HEK293T (cell line): ENCODE measurements around the gene MTERF4.
"Not testable (repeated sequence)": the region's sequence is repeated elsewhere in the genome, so short reads cannot be mapped to it uniquely, and the experiment has no call there.

Experiments used
- CTCF ChIA-PET: fragments of 350-600 bp; formaldehyde crosslinking; extraction: SDS; loops from one replicate; lab custom pipeline; 2021; ENCODE audit warnings: antibody characterized with exemption, inconsistent platforms; lab: Yijun Ruan, JAX
- POLR2A ChIA-PET: fragments of 350-600 bp; formaldehyde crosslinking; extraction: SDS; loops from one replicate; lab custom pipeline; 2020; ENCODE audit warnings: antibody characterized with exemption, inconsistent platforms; lab: Yijun Ruan, JAX
- DNase-seq: peaks from one replicate; pipeline ENCODE4 v3.0.0; 2012; ENCODE audit warnings: mixed read lengths; ENCODE audit errors: extremely low spot score
- ARNT ChIP-seq: fragments of 450-650 bp; IDR thresholded peaks from 2 replicates; pipeline ENCODE4 v1.6.1; 2017; ENCODE audit warnings: mild to moderate bottlenecking
- BHLHE40 ChIP-seq: fragments of 450-650 bp; IDR thresholded peaks from 2 replicates; pipeline ENCODE4 v1.6.1; 2016; ENCODE audit warnings: mild to moderate bottlenecking, moderate library complexity, borderline replicate concordance
- CTBP1 ChIP-seq: fragments of 450-650 bp; IDR thresholded peaks from 2 replicates; pipeline ENCODE4 v1.6.1; 2016; ENCODE audit warnings: borderline replicate concordance
- ELF4 ChIP-seq: fragments of 450-650 bp; IDR thresholded peaks from 2 replicates; pipeline ENCODE4 v1.6.1; 2017; ENCODE audit warnings: antibody characterized with exemption
- FOXA1 ChIP-seq: fragments of 450-650 bp; IDR thresholded peaks from 2 replicates; pipeline ENCODE4 v1.6.1; 2016; ENCODE audit warnings: mild to moderate bottlenecking
- FOXK2 ChIP-seq: fragments of 450-650 bp; IDR thresholded peaks from 2 replicates; pipeline ENCODE4 v1.6.1; 2016; ENCODE audit warnings: mild to moderate bottlenecking
- FOXM1 ChIP-seq: fragments of 450-650 bp; IDR thresholded peaks from 2 replicates; pipeline ENCODE4 v1.6.1; 2017; ENCODE audit warnings: mild to moderate bottlenecking, borderline replicate concordance
- HDGF ChIP-seq: fragments of 450-650 bp; IDR thresholded peaks from 2 replicates; pipeline ENCODE4 v1.6.1; 2017; ENCODE audit warnings: antibody characterized with exemption, borderline replicate concordance
- L3MBTL2 ChIP-seq: fragments of 450-650 bp; conservative IDR thresholded peaks from 2 replicates; pipeline ENCODE4 v1.6.1; 2016; ENCODE audit warnings: mild to moderate bottlenecking
- LEF1 ChIP-seq: fragments of 450-650 bp; IDR thresholded peaks from 2 replicates; pipeline ENCODE4 v1.6.1; 2017; ENCODE audit warnings: mild to moderate bottlenecking, borderline replicate concordance
- NFRKB ChIP-seq: fragments of 450-650 bp; IDR thresholded peaks from 2 replicates; pipeline ENCODE4 v1.6.1; 2016; ENCODE audit warnings: mild to moderate bottlenecking, moderate library complexity
- SP1 ChIP-seq: fragments of 450-650 bp; IDR thresholded peaks from 2 replicates; pipeline ENCODE4 v1.6.1; 2017
- SUZ12 ChIP-seq: fragments of 450-650 bp; IDR thresholded peaks from 2 replicates; pipeline ENCODE4 v1.6.1; 2016; ENCODE audit warnings: mild to moderate bottlenecking
- TARDBP ChIP-seq: fragments of 450-650 bp; IDR thresholded peaks from 2 replicates; pipeline ENCODE4 v1.6.1; 2016
- ZNF384 ChIP-seq: fragments of 450-650 bp; IDR thresholded peaks from 2 replicates; pipeline ENCODE4 v1.6.1; 2016
- TF ChIP-seq, protein P1 (sequence below): fragments of 450-650 bp; IDR thresholded peaks from 2 replicates; pipeline ENCODE4 v1.6.1; 2016

Gene MTERF4

DNA sequence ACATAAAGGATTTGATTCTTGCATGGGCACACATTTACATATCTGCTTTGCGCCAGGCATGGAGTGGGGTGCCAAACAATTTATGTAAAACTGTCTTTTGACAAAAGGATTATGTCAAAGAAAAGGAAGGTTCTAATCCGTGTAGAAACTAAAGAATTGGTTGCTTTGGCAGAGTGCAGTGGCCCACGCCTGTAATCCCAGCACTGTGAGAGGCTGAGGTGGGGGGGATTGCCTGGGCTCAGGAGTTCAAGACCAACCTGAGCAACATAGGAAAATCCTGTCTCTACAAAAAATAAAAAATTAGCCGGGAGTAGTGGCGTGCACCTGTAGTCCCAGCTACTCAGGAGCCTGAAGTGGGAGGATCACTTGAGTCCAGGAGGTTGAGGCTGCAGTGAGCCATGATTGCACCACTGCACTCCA lies 1.1 kb upstream of the MTERF4 start:
- TF ChIP-seq FOXK2 (no peak), TARDBP (no peak), ELF4 (no peak), FOXM1 (no peak), HDGF (no peak), CTBP1 (no peak), SUZ12 (no peak), ZNF384 (no peak), NFRKB (no peak), ARNT (no peak), SP1 (no peak)
- POLR2A ChIA-PET, result interaction anchor here (1.8 kb wide), 1 partner anchor 47 kb away, joined by 9 read pairs; the partner anchor contains the start of genes PASK and PPP1R7
- no peak for DNase-seq
- CTCF ChIA-PET, result no interaction called here

DNA sequence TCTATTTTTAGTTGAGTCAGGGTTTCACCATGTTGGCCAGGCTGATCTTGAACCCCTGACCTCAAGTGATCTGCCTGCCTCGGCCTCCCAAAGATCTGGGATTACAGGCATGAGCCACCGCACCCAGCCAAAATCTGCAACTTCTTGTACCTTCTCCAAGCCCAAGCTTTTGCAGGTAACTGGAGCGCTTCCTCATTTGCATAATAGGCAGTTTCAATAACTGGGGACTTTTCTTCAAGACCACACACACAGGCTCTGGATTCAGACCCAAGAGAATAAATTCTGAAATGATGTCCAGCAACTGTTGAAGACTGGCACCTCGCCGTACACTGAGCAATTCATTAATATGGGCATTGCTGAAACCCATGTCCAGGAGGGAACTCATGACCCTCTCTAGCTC lies 2.8 kb downstream of the MTERF4 start:
- CTCF ChIA-PET, result no interaction called here
- no peak for DNase-seq
- POLR2A ChIA-PET, result no interaction called here
- TF ChIP-seq ELF4 (no peak), L3MBTL2 (no peak), TARDBP (no peak)

DNA sequence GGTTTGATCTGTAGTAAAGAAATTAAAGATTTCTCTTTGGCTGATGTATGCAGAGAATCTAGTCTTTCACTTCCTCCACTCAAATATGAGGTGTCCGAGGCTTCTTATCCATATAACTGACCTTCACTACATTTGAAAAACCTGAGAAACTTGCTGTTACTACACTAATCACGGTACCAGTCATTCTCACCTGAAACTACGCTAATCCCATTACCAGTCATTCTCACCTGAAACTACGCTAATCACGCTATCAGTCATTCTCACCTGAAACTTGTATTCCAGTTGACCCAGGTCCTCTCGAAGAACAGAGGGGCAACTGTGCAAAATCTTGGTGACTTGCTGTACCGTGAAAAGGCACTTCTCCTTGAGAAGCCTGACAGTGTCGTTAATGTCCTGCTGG lies 5.1 kb downstream of the MTERF4 start:
- POLR2A ChIA-PET, result no interaction called here
- TF ChIP-seq NFRKB, result no peak
- no peak for TF ChIP-seq ARNT
- no peak for TF ChIP-seq LEF1
- TF ChIP-seq, protein P1, sequence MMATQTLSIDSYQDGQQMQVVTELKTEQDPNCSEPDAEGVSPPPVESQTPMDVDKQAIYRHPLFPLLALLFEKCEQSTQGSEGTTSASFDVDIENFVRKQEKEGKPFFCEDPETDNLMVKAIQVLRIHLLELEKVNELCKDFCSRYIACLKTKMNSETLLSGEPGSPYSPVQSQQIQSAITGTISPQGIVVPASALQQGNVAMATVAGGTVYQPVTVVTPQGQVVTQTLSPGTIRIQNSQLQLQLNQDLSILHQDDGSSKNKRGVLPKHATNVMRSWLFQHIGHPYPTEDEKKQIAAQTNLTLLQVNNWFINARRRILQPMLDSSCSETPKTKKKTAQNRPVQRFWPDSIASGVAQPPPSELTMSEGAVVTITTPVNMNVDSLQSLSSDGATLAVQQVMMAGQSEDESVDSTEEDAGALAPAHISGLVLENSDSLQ, result no peak
- TF ChIP-seq ELF4, result no peak
- no peak for TF ChIP-seq ZNF384
- CTCF ChIA-PET, result no interaction called here
- DNase-seq, result no peak

- TF ChIP-seq, protein P1, result no peak
- ChIA-PET POLR2A (no interaction called here), CTCF (no interaction called here)
- DNase-seq, result no peak
Observed at GRCh38 chr2:241095594-241096290, 6.3 kb downstream of the MTERF4 start.

GRCh38 chr2:241094924-241095420 lies 7.1 kb downstream of the MTERF4 start:
- no peak for DNase-seq
- TF ChIP-seq HDGF (no peak), FOXM1 (no peak), SUZ12 (no peak), FOXK2 (no peak), CTBP1 (no peak), LEF1 (no peak), ZNF384 (no peak), ARNT (no peak), BHLHE40 (no peak), SP1 (no peak), FOXA1 (no peak), ELF4 (no peak), L3MBTL2 (no peak), NFRKB (no peak)
- TF ChIP-seq, protein P1, result no peak
- CTCF ChIA-PET, result no interaction called here
- POLR2A ChIA-PET, result no interaction called here

DNA sequence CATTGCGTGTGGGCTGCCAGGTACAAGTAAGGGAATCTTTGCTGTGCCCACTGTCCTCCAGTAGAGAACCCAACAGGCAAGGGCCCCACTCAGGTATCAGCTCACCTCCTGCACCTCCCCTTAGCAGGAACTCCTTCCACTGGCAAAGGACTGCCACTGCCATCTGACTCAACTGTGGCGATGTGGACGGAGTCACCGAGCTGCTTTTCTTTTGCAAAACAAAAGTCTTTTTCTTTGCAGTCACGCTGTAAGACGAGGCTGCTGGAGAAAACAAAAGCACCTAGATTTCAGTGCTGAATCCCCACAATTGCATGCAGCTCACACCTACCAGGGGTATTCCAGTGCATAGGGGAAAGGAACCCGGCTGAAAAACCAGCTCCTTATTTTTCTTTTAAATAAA lies 7.9 kb downstream of the MTERF4 start:
- no peak for DNase-seq
- TF ChIP-seq ARNT (no peak), ZNF384 (no peak), FOXA1 (no peak), SP1 (no peak), CTBP1 (no peak), FOXK2 (no peak), TARDBP (no peak), HDGF (no peak), LEF1 (no peak), BHLHE40 (no peak)
- TF ChIP-seq, protein P1, result no peak
- POLR2A ChIA-PET, result interaction anchor here (1.6 kb wide), 1 partner anchor 8 kb away, joined by 4 read pairs; the partner anchor contains the start of gene MTERF4
- CTCF ChIA-PET, result no interaction called here

DNA sequence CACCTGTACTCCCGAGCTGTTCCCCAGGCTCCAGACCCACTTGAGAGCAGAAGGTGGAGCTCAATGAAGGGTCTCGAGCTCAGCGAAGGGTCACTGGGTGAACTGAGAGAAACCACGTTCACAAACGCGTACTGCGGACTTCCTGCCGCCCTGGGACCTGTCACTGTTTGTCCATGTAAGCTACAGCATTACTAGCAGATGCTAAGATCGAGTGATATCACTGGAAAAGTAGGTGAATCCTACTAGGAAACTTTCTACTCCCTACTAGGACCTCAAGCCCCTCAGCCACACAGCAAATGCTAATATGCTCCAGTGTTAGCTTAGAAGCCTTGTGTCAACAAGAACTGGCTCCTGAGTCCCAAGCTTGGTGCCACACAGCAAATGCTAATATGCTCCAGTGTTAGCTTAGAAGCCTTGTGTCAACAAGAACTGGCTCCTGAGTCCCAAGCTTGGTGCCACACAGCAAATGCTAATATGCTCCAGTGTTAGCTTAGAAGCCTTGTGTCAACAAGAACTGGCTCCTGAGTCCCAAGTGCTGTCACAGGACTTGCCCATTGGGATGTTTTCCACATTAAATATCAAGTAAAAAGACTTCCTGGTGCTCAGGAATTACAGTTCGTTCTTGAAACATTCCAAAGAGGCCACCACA lies 8.8 kb downstream of the MTERF4 start:
- DNase-seq, CTCF ChIA-PET: not testable (repeated sequence)
- POLR2A ChIA-PET, result interaction anchor here (1.6 kb wide), 1 partner anchor 9 kb away, joined by 4 read pairs; the partner anchor contains the start of gene MTERF4
